Spleen (tissue), 11 donors: ENCODE results near the gene PEAK3. TPM values are rescaled to one million over a fixed set of nuclear protein-coding genes. Genes with fewer than 3 reads are reported as not detected.

Experiments used
- DNase-seq: peaks from one replicate; pipeline ENCODE4 v3.0.0-alpha.2; 2020
- H3K27ac ChIP-seq, 8 donors: fragments of 200-600 bp; sonication (generic) in 7 of 8; 1 replicate in 4 of 8; 2 replicates in 4 of 8; pipeline versions ENCODE4 v1.5.0 to v1.8.0; 2016 to 2021; ENCODE audit warnings: inconsistent platforms in 4 of 8, mild to moderate bottlenecking in 4 of 8, moderate library complexity in 1 of 8
- H3K27me3 ChIP-seq, 7 donors: fragments of 200-600 bp; sonication (generic) in 6 of 7; replicated peaks in 1 of 7; 1 replicate in 4 of 7; 2 replicates in 3 of 7; pipeline versions ENCODE4 v1.5.0 to v1.8.0; 2016 to 2021; ENCODE audit warnings: inconsistent platforms in 3 of 7, mild to moderate bottlenecking in 1 of 7
- H3K36me3 ChIP-seq, 6 donors: fragments of 200-600 bp; sonication (generic) in 5 of 6; 1 replicate in 4 of 6; 2 replicates in 2 of 6; pipeline versions ENCODE4 v1.5.0 to v1.8.0; 2016 to 2021; ENCODE audit warnings: inconsistent platforms in 2 of 6
- H3K4me1 ChIP-seq, 6 donors: fragments of 200-600 bp; sonication (generic) in 5 of 6; 1 replicate in 3 of 6; 2 replicates in 3 of 6; pipeline versions ENCODE4 v1.5.0 to v1.8.0; 2016 to 2021; ENCODE audit warnings: inconsistent platforms in 3 of 6
- H3K4me3 ChIP-seq, 8 donors: fragments of 200-600 bp; sonication (generic) in 7 of 8; 1 replicate in 4 of 8; 2 replicates in 4 of 8; pipeline versions ENCODE4 v1.5.0 to v1.8.0; 2016 to 2021; ENCODE audit warnings: inconsistent platforms in 4 of 8, mild to moderate bottlenecking in 4 of 8, moderate library complexity in 2 of 8
- H3K9me3 ChIP-seq, 8 donors: fragments of 200-600 bp; sonication (generic) in 7 of 8; 1 replicate in 4 of 8; 2 replicates in 4 of 8; pipeline versions ENCODE4 v1.5.0 to v1.8.0; 2016 to 2021; ENCODE audit warnings: inconsistent platforms in 4 of 8
- POLR2A ChIP-seq, 3 donors: fragments of 450-650 bp; IDR thresholded peaks; one replicate each; pipeline ENCODE4 v1.5.1; 2017; ENCODE audit warnings: antibody characterized with exemption in 3 of 3, mild to moderate bottlenecking in 1 of 3
- POLR2AphosphoS5 ChIP-seq, 3 donors: sonication (generic); formaldehyde crosslinking; IDR thresholded peaks; one replicate each; pipeline ENCODE4 v1.5.1; 2017; ENCODE audit warnings: antibody characterized with exemption in 3 of 3
- WGBS, 5 donors: extraction: QIAGEN DNeasy Blood & Tissue Kit in 3 of 5; methylation state at CpG; one replicate each; pipeline versions ENCODE4 v1.1.5 to v1.1.7; 2013 to 2018; 5-methylcytosine and 5-hydroxymethylcytosine counted together
- intact Hi-C: fragments of 100-400 bp; cut with DNase I; formaldehyde crosslinking; loops from one replicate; pipeline ENCODE4 v1.15.0; 2023; ENCODE audit warnings: low total_unique reads
- polyA plus RNA-seq, 3 donors: library from polyadenylated mRNA; stranded (reverse); fragments of 200-250 nt; gene quantifications; one replicate each; pipeline ENCODE4 v1.2.1, GENCODE V29; 2013
- total RNA-seq, 7 donors: library from RNA; depleted of rRNA in 3 of 7; stranded (reverse); fragments of >200 nt in 3 of 7; fragmentation: NEBNext Ultra II Directional in 4 of 7; extraction: Animal tissue kit (Norgen Biotek cat#: 25700) in 4 of 7; gene quantifications; one replicate each; pipeline versions ENCODE4 v1.1.0 to v1.2.1, GENCODE V29; 2016 to 2021
- TF ChIP-seq, protein P1 (sequence below), 11 experiments: fragments of 200-600 bp in 7 of 11; fragments of 450-650 bp in 4 of 11; sonication (generic) in 4 of 11; IDR thresholded peaks in 8 of 11; conservative IDR thresholded peaks in 3 of 11; 1 replicate in 7 of 11; 2 replicates in 4 of 11; pipeline versions ENCODE4 v1.4.0 to v1.8.0; 2016 to 2021; ENCODE audit warnings: antibody characterized with exemption in 11 of 11, inconsistent platforms in 4 of 11, mild to moderate bottlenecking in 1 of 11
- donor health status: healthy with polysubstance abuse.
- donor health status: DM: no; HTN: no; CAD: no; lungs with moderate emphysema.
- donor health status: DM: no; HTN: no; CAD: no.
- donor health status: Bipolar disorder and iron deficiency.
- donor health status: healthy.
- donor health status: DM: no; HTN: no; CAD: no.
- donor health status: DM: yes; HTN: yes; CAD: no.

Gene PEAK3
- total and polyA plus RNA-seq, 10 donors = 0.30 to 17.4 (median 6.4) TPM

DNA sequence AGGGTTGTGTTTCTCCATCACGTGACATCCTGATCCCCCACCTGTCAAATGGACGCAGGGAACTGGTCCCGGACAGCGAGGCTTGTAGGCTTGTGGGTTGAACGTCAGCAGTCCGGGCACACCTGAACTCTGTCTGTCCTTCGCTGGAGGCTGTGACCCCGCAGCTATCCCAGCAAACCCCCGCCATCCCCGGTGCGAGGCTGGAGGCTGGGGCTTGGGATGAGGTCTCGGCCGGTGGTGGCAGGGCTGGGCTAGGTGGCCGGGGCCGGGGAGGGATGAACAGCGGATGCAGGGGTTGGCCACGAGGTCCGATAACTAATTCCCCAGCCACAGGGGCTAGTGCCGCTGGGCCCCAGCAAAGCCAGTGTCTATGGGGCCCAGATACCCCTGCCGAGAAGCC is 37.6 kb upstream of the PEAK3 start:
- peak overlapping the region in 3 of 8 donors; percentile 55 to 71 (median 64) for H3K27ac ChIP-seq
- intact Hi-C loops = no loop called here
- WGBS, 5 donors = 71 to 91% (median 87%) methylated on average over 4 to 20 of the region's 20 CpGs
- H3K36me3 ChIP-seq = peaks cover 0 to 42% (median 30%) of the 10 kb centered on the region in 6 donors
- H3K9me3 ChIP-seq = peaks cover 0 to 12% (median 12%) of the 10 kb centered on the region in 8 donors
- no peaks in the 10 kb centered on the region for H3K27me3 ChIP-seq
- no peak for DNase-seq
- peaks cover 12 to 70% (median 40%) of the 10 kb centered on the region in 6 donors for H3K4me1 ChIP-seq
- no peak for TF ChIP-seq POLR2A (IDR thresholded peaks at IDR 0.05)
- TF ChIP-seq, protein P1, sequence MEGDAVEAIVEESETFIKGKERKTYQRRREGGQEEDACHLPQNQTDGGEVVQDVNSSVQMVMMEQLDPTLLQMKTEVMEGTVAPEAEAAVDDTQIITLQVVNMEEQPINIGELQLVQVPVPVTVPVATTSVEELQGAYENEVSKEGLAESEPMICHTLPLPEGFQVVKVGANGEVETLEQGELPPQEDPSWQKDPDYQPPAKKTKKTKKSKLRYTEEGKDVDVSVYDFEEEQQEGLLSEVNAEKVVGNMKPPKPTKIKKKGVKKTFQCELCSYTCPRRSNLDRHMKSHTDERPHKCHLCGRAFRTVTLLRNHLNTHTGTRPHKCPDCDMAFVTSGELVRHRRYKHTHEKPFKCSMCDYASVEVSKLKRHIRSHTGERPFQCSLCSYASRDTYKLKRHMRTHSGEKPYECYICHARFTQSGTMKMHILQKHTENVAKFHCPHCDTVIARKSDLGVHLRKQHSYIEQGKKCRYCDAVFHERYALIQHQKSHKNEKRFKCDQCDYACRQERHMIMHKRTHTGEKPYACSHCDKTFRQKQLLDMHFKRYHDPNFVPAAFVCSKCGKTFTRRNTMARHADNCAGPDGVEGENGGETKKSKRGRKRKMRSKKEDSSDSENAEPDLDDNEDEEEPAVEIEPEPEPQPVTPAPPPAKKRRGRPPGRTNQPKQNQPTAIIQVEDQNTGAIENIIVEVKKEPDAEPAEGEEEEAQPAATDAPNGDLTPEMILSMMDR (IDR thresholded peaks at IDR 0.05 in 8 of 11, conservative IDR thresholded peaks at IDR 0.05 in 3 of 11) = no peak
- TF ChIP-seq POLR2AphosphoS5 (IDR thresholded peaks at IDR 0.05) = no peak
- H3K4me3 ChIP-seq = no peak overlapping the region

DNA sequence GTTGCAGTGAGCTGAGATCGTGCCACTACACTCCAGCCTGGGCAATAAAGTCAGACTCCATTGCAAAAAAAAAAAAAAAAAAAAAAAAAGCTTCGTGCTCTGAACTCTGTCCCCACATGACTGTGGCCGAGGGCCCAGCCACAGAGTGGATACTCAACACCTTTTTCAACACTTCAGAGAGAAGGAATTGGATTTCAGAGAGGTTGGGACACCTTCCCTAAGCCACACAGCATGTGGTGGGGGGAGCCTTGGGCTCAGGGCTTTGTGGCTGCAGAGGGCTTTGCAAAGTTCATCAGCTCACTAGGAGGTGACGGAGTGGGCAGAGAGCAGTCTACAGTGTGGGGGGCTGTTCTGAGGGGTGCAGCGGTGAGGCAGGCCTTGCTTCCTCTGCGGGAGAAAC is 36.9 kb upstream of the PEAK3 start:
- Histone ChIP-seq H3K4me1 (peaks cover 12 to 64% (median 34%) of the 10 kb centered on the region in 6 donors), H3K27me3 (peaks cover 0 to 2% (median 0%) of the 10 kb centered on the region in 7 donors), H3K36me3 (peaks cover 0 to 35% (median 25%) of the 10 kb centered on the region in 6 donors), H3K4me3 (no peak overlapping the region), H3K9me3 (peaks cover 0 to 16% (median 13%) of the 10 kb centered on the region in 8 donors), H3K27ac (peak overlapping the region in 5 of 8 donors; percentile 30 to 71 (median 55))
- WGBS, 5 donors = 60 to 73% (median 70%) methylated on average over 5 to 6 of the region's 6 CpGs
- TF ChIP-seq, protein P1 (IDR thresholded peaks at IDR 0.05 in 8 of 11, conservative IDR thresholded peaks at IDR 0.05 in 3 of 11) = no peak
- TF ChIP-seq POLR2AphosphoS5 (IDR thresholded peaks at IDR 0.05) (no peak), POLR2A (IDR thresholded peaks at IDR 0.05) (no peak)
- no peak for DNase-seq
- intact Hi-C loops = no loop called here

DNA sequence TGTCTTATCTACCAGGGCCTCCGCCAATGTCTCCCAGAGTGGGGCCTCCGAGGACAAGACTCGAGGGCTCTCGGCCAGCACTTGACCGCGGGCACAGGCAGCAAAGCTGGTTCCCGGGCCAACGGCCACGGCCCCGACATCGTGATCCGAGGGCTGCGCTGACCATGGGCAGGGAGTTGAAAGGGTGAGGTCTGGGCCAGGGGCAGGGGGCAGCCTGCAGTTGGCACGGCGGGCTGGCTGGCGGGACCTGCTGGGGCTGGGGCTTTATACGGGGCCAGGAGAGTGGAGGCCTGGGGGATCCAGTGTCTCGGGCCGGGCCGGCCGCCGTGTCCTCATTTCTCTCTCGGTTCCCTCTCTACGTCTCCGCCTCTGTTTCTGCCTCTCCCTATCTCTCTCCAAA is 35.8 kb upstream of the PEAK3 start:
- Histone ChIP-seq H3K27ac (peak overlapping the region in 6 of 8 donors; percentile 15 to 71 (median 46)), H3K9me3 (peaks cover 0 to 16% (median 13%) of the 10 kb centered on the region in 8 donors), H3K27me3 (peaks cover 0 to 14% (median 7%) of the 10 kb centered on the region in 7 donors), H3K36me3 (peaks cover 0 to 24% (median 17%) of the 10 kb centered on the region in 6 donors), H3K4me1 (peaks cover 12 to 55% (median 33%) of the 10 kb centered on the region in 6 donors), H3K4me3 (no peak overlapping the region)
- 80 to 93% (median 87%) methylated on average over 13 to 24 of the region's 25 CpGs for WGBS, 5 donors
- intact Hi-C loops = no loop called here
- TF ChIP-seq POLR2AphosphoS5 (IDR thresholded peaks at IDR 0.05) (no peak), POLR2A (IDR thresholded peaks at IDR 0.05) (no peak)
- TF ChIP-seq, protein P1 (IDR thresholded peaks at IDR 0.05 in 8 of 11, conservative IDR thresholded peaks at IDR 0.05 in 3 of 11) = no peak
- DNase-seq = no peak

DNA sequence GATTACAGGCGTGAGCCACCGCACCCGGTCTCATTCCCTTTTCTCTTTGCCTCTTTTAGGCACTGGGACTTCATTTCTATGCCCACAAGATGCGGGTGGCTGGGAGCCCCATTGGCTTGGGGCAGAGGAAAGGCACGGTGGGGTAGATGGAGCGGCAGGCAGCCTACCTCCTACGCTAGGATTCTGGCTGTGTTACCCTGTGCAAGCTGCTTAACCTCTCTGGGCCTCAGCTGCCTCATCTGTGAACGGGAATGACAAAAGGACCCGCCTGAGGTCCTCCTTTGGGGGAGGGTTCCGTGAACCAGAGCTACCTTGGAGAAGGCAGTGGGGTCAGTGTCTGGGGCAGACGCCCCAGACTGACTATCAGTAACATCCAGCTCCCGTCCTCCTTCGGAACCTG is 35.3 kb upstream of the PEAK3 start:
- Histone ChIP-seq H3K9me3 (peaks cover 0 to 16% (median 13%) of the 10 kb centered on the region in 8 donors), H3K4me1 (peaks cover 12 to 55% (median 33%) of the 10 kb centered on the region in 6 donors), H3K27ac (peak overlapping the region in 1 of 8 donors; percentile 55), H3K36me3 (peaks cover 0 to 19% (median 12%) of the 10 kb centered on the region in 6 donors), H3K4me3 (no peak overlapping the region), H3K27me3 (peaks cover 0 to 18% (median 11%) of the 10 kb centered on the region in 7 donors)
- WGBS, 5 donors = 91 to 97% (median 93%) methylated on average over 12 to 13 of the region's 13 CpGs
- intact Hi-C loops = no loop called here
- DNase-seq = no peak
- TF ChIP-seq, protein P1 (IDR thresholded peaks at IDR 0.05 in 8 of 11, conservative IDR thresholded peaks at IDR 0.05 in 3 of 11) = no peak
- TF ChIP-seq POLR2A (IDR thresholded peaks at IDR 0.05) = no peak
- no peak for TF ChIP-seq POLR2AphosphoS5 (IDR thresholded peaks at IDR 0.05)
